Endothelial cell of umbilical vein (primary cell): ENCODE measurements around the gene ITGB1. TPM values are rescaled to one million over a fixed set of nuclear protein-coding genes. Genes with fewer than 3 reads are reported as not detected.

Experiments used
- BruUV-seq: library from RNA; stranded (reverse); fragments of 400-500 nt; replicated peaks from 2 replicates; lab custom pipeline; 2021; lab: Mats Ljungman, UMichigan
- CTCF ChIA-PET: fragments of 300-600, 350-600 bp; sonication (Branson Sonifier 250); formaldehyde crosslinking; loops from one replicate; lab custom pipeline; 2021; ENCODE audit warnings: antibody characterized with exemption, inconsistent platforms; lab: Charles Lee
- POLR2A ChIA-PET: fragments of 300-600, 350-600 bp; sonication (Branson Sonifier 250); formaldehyde crosslinking; loops from one replicate; lab custom pipeline; 2021; ENCODE audit warnings: antibody characterized with exemption, inconsistent platforms; lab: Charles Lee
- DNase-seq: peaks from one replicate; pipeline ENCODE4 v3.0.0-alpha.2; 2011; ENCODE audit warnings: low read depth, low spot score
- FAIRE-seq: peaks from 2 replicates; lab custom pipeline; 2011; peaks lifted over from hg19 to GRCh38; lab: Jason Lieb, UNC
- H2AFZ ChIP-seq: 2 replicates; pipeline ENCODE4 v1.6.0; 2012; ENCODE audit warnings: low read depth, low read length, control low read depth, inconsistent platforms
- H3K27ac ChIP-seq: 2 replicates; pipeline ENCODE4 v1.5.1; 2011; ENCODE audit warnings: low read depth, mild to moderate bottlenecking, control low read depth, low read length, moderate library complexity; ENCODE audit not compliant: insufficient read depth
- H3K27me3 ChIP-seq, 2 experiments: 2 replicates each; pipeline versions ENCODE4 v1.6.0 to v1.6.1; 2011; ENCODE audit warnings: low read length in 2 of 2, mixed read lengths in 1 of 2; ENCODE audit not compliant: control insufficient read depth in 2 of 2, insufficient read depth in 2 of 2
- H3K36me3 ChIP-seq, 2 experiments: 2 replicates in 1 of 2; 3 replicates in 1 of 2; pipeline ENCODE4 v1.5.1; 2011; ENCODE audit warnings: low read length in 2 of 2, mild to moderate bottlenecking in 1 of 2, moderate library complexity in 1 of 2; ENCODE audit not compliant: control insufficient read depth in 2 of 2, insufficient read depth in 2 of 2; ENCODE audit errors: extremely low read depth in 1 of 2
- H3K4me1 ChIP-seq: 3 replicates; pipeline ENCODE4 v1.5.1; 2011; ENCODE audit warnings: mild to moderate bottlenecking, low read length; ENCODE audit not compliant: control insufficient read depth, insufficient read depth; ENCODE audit errors: extremely low read depth
- H3K4me2 ChIP-seq: 2 replicates; pipeline ENCODE4 v1.6.1; 2011; ENCODE audit warnings: low read length, control low read depth, mixed read lengths; ENCODE audit not compliant: insufficient read depth
- H3K4me3 ChIP-seq, 3 experiments: fragments of 200-600 bp in 1 of 3; sonication (generic), shearing (Covaris generic) in 1 of 3; replicated peaks in 1 of 3; 2 replicates each; pipeline ENCODE4 v1.5.1; 2011 to 2016; ENCODE audit warnings: control low read depth in 3 of 3, low read length in 3 of 3, mild to moderate bottlenecking in 2 of 3, inconsistent platforms in 1 of 3, low read depth in 1 of 3, moderate library complexity in 1 of 3; ENCODE audit not compliant: insufficient read depth in 1 of 3
- H3K79me2 ChIP-seq: 2 replicates; pipeline ENCODE4 v1.6.0; 2012; ENCODE audit warnings: low read length, inconsistent platforms; ENCODE audit not compliant: control insufficient read depth, insufficient read depth
- H3K9ac ChIP-seq: replicated peaks from 2 replicates; pipeline ENCODE3; 2011; ENCODE audit warnings: low read length, control low read depth; ENCODE audit not compliant: insufficient read depth; ENCODE audit errors: extremely low read depth
- H3K9me1 ChIP-seq: replicated peaks from 3 replicates; pipeline ENCODE4 v1.6.0; 2011; ENCODE audit warnings: mild to moderate bottlenecking, low read length; ENCODE audit not compliant: control insufficient read depth, insufficient read depth; ENCODE audit errors: extremely low read depth
- H3K9me3 ChIP-seq: replicated peaks from 2 replicates; pipeline ENCODE4 v1.5.1; 2012; ENCODE audit warnings: low read length, inconsistent platforms; ENCODE audit not compliant: control insufficient read depth, insufficient read depth
- H4K20me1 ChIP-seq: replicated peaks from 2 replicates; pipeline ENCODE3; 2011; ENCODE audit warnings: mild to moderate bottlenecking, low read length; ENCODE audit not compliant: control insufficient read depth, insufficient read depth; ENCODE audit errors: extremely low read depth
- CTCF ChIP-seq, 2 donors: IDR thresholded peaks; 1 replicate in 1 of 2; 2 replicates in 1 of 2; pipeline ENCODE4 v1.5.1; 2011; ENCODE audit warnings: low read length in 2 of 2, mild to moderate bottlenecking in 2 of 2, moderate library complexity in 2 of 2, control low read depth in 1 of 2, inconsistent platforms in 1 of 2, low read depth in 1 of 2; ENCODE audit not compliant: insufficient read depth in 1 of 2; ENCODE audit errors: extremely low read depth in 1 of 2
- GATA2 ChIP-seq: IDR thresholded peaks from 2 replicates; pipeline ENCODE4 v1.7.0; 2011; ENCODE audit warnings: low read depth, mild to moderate bottlenecking, moderate library complexity, mixed read lengths, low read length; ENCODE audit not compliant: insufficient read length, insufficient read depth
- JUN ChIP-seq: IDR thresholded peaks from 2 replicates; pipeline ENCODE4 v1.6.1; 2011; ENCODE audit warnings: borderline replicate concordance, low read depth; ENCODE audit not compliant: insufficient read length, insufficient read depth
- MAX ChIP-seq: IDR thresholded peaks from 2 replicates; pipeline ENCODE4 v1.6.1; 2011; ENCODE audit not compliant: insufficient read depth, insufficient read length
- MYC ChIP-seq: IDR thresholded peaks from one replicate; pipeline ENCODE4 v1.6.1; 2011; ENCODE audit warnings: mild to moderate bottlenecking, low read depth, low read length
- dilution Hi-C: fragments of 300-500 bp; cut with MboI; formaldehyde crosslinking; loops from one replicate; pipeline ENCODE4 v1.15.0; 2019; ENCODE audit warnings: low sequenced_read_pairs; ENCODE audit not compliant: extremely low pct_ligation_motif_present
- intact Hi-C: fragments of 100-400 bp; cut with micrococcal nuclease; formaldehyde crosslinking; loops from one replicate; pipeline ENCODE4 v1.10.0; 2022
- polyA plus RNA-seq, 4 experiments: library from polyadenylated mRNA; depleted of rRNA in 3 of 4; stranded (reverse) in 3 of 4; unstranded in 1 of 4; fragments of >200 nt; gene quantifications; 2 replicates each; pipeline versions ENCODE4 v1.2.1 to v1.2.3, GENCODE V29; 2011 to 2012; ENCODE audit warnings: missing spikeins in 1 of 4
- total RNA-seq: library from RNA; stranded (reverse); gene quantifications from 2 replicates; pipeline ENCODE4 v1.2.3, GENCODE V29; 2021

The ITGB1 gene
- total and polyA plus RNA-seq, 2 donors (not counting 3 experiments of a cell fraction or from before 2014, with no cell fraction given), result 424 to 1,147 TPM

GRCh38 chr10:32909456-32909855, 48.6 kb downstream of the ITGB1 start:
- FAIRE-seq (no peak), DNase-seq (no peak)
- H3K9ac ChIP-seq, result no peak overlapping the region
- no peaks in the 10 kb centered on the region for H3K4me1 ChIP-seq
- no peaks in the 10 kb centered on the region for H3K9me3 ChIP-seq
- no peak overlapping the region for H3K27ac ChIP-seq
- peaks cover 15 to 50% of the 10 kb centered on the region in 2 experiments for H3K36me3 ChIP-seq
- H3K4me3 ChIP-seq, result no peak overlapping the region
- H3K4me2 ChIP-seq, result no peak overlapping the region
- H3K79me2 ChIP-seq, result peaks cover 30% of the 10 kb centered on the region
- ChIA-PET CTCF (interaction anchor here (1.0 to 2.4 kb wide), 2 partner anchors 99 to 114 kb away, joined by 3 to 16 read pairs; no protein-coding TSS in a partner anchor), POLR2A (no interaction called here)
- intact Hi-C loops, result no loop called here
- dilution Hi-C loops, result no loop called here
- no peaks in the 10 kb centered on the region for H3K27me3 ChIP-seq
- no TSS peak for BruUV-seq
- TF ChIP-seq MYC (no peak), MAX (no peak), GATA2 (no peak), JUN (no peak), CTCF (IDR thresholded peaks at IDR 0.05; ENCODE audit: extremely low read depth in 1 of 2, insufficient read depth in 1 of 2, low read depth in 1 of 2, low read length in 2 of 2) (no peak)
- H4K20me1 ChIP-seq, result no peaks in the 10 kb centered on the region
- H2AFZ ChIP-seq, result no peak overlapping the region
- H3K9me1 ChIP-seq, result no peaks in the 10 kb centered on the region
